Activated T-cell treated with anti-CD3 and anti-CD28 coated beads, Interleukin-2, amount 50 U/mL, for 48 hours (primary cell): Measurements from ENCODE around the gene PTTG2.
"Not testable (repeated sequence)": the region's sequence is repeated elsewhere in the genome, so short reads cannot be mapped to it uniquely, and the experiment has no call there.

Experiments
- DNase-seq, 2 experiments: peaks; one replicate each; pipeline ENCODE4 v3.0.0-alpha.2; 2020

PTTG2 gene

DNA sequence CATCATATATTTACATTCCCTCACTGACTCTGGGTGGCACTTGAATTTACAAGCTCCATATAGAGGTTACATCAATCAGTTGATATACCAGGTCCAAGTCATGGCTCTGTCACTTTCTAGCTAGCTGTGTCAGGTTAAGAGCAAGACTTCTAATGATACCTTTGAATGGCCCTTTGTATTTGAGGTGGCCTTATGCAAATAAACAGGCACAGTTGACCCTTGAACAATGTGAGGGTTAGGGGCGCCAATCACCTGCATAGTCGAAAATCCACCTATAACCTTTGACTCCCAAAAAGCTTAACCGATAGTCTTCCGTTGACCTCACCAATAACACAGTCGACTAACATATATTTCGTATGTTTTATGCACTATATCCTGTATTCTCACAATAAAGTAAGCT is 1.3 kb upstream of the PTTG2 start:
- DNase-seq, result no peak

DNA sequence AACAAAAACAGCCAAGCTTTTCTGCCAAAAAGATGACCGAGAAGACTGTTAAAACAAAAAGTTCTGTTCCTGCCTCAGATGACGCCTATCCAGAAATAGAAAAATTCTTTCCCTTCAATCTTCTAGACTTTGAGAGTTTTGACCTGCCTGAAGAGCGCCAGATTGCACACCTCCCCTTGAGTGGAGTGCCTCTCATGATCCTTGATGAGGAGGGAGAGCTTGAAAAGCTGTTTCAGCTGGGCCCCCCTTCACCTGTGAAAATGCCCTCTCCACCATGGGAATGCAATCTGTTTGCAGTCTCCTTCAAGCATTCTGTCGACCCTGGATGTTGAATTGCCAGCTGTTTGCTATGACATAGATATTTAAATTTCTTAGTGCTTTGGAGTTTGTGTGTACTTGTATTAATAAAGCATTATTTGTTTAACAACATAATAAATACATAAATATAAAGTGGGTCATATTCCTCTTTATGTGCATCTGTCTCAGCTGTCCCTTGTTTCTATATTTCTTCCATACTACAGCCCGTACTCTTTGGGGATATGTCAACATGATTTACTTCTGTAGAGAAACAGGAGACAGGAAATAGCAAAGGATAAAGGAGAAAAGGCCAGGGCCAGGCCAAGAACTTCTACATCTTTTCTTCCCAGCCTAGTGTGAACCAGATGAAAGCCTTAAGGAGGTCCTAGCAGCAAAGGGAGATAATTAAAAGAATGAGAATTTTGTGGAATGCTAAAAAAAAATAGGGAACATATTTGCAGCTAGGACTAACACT is 667 bp downstream of the PTTG2 start:
- no peak for DNase-seq

DNA sequence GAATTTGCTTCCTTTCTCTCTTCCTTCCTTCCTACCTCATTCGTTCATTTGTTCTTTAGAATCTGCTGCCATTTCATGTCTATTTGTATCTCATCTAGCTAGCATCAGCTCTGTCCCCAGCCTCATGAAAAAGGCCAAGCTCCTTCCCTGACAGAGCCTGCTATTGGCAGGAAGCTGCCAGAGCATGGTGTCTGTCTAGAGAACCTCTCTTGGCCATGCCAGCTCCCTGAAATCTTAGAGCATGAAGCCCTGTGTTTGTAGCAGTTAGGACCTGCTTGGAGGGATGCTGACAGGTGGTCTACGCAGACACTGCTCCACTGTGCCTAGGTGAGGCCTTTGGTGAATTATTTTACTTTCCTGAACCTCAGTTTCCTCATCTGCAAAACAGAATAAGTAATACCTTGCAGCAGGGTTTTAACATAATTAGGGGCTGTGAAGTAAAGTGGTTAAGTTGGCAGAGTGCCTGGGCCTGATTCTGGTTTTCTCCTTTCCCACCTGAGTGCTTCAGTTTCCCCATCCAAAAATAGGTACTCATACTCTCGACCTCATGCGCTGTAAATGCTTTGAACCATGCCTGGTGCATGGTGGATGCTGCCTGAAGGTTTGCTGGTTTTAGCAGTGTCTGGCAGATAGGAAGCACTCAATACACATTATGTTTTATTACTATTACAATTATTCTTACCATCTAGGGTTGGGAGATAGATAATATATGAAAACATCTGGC is 4.7 kb downstream of the PTTG2 start:
- no peak for DNase-seq

DNA sequence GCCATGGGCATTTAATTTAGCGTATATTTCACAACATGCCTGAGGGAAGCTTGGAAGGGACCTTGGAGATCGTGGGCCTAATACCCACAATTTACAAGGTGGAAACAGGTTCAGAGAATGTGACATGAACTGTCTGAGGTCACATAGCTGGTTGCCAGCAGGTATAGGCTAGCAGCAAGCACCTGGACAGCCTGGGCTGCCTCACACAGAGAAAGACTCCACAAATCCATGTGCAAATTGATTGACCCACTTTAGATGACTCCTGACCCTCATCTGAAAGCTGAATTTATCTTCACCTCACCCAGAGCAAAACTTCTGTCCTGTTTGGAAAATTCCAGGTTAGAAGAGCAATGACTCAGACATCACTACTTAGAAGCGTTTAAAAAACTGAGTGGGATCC is 5.8 kb downstream of the PTTG2 start:
- DNase-seq, result no peak

DNA sequence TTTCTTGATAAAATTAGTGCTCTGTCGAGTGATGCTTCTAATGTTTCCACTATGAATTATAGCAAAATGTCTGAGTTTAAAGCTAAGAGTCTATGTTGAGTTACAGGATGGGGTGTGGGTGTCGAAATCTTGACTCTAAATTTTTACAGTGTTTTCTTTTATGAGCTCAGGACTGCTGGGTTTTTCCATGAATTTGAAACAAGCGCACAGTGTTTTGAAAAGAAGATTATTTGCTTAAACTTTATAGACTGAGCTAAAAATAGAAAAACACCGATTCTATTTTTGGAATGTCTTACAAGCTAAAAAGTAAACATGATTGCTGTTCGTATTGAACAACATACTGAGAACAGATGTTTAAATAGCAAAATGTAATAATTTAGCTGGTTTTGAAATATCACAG is 7.5 kb downstream of the PTTG2 start:
- DNase-seq, result no peak

DNA sequence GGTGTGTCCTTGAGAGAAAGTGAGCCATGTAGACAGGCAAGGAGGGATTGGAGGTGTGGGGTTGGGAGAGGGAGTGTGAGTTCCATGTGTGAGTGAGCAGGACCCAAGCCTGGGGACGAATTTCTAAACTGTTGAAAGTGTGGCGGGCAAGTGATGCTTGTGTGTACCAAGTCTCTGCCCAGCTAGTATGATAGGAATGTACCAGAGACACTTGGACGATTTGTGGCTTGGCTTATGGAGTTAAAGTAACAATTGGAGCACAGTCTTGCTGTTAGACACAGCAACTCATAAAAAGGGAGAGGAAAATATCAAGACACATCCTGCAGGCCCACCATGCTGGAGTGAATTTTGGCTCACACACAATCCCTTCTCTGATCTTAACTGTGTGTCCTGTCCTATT is 8.5 kb downstream of the PTTG2 start:
- no peak for DNase-seq

- DNase-seq, result peak; percentile 63 to 70
Observed at GRCh38 chr4:37970702-37971101, 10.5 kb downstream of the PTTG2 start.

- no peak for DNase-seq
Observed at GRCh38 chr4:37971202-37971601, 11.0 kb downstream of the PTTG2 start.

GRCh38 chr4:37973441-37973840 is 13.2 kb downstream of the PTTG2 start:
- no peak for DNase-seq

DNA sequence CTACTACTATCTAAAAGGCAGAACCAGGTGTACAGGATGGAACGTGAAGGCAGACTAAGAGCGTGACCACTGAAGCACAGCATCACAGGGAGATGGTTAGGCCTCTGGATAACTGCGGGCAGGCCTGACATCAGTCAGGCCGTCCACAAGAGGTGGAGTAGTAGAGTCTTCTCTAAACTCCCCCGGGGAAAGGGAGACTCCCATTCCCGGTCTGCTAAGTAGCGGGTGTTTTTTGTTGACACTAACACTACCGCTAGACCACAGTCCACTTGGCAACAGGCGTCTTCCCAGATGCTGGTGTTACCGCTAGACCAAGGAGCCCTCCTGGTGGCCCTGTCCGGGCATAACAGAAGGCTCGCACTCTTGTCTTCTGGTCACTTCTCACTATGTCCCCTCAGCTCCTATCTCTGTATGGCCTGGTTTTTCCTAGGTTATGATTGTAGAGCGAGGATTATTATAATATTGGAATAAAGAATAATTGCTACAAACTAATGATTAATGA is 15.2 kb downstream of the PTTG2 start:
- DNase-seq, result not testable (repeated sequence)

GRCh38 chr4:37976507-37976906 is 16.3 kb downstream of the PTTG2 start:
- DNase-seq, result no peak

GRCh38 chr4:37976991-37977470 is 16.8 kb downstream of the PTTG2 start:
- peak; percentile 65 to 72 for DNase-seq

GRCh38 chr4:37977471-37978247 is 17.5 kb downstream of the PTTG2 start:
- DNase-seq, result peak; percentile 78 to 80

- peak; percentile 55 to 57 for DNase-seq
Observed at GRCh38 chr4:37978248-37978924, 18.2 kb downstream of the PTTG2 start.

- no peak for DNase-seq
Observed at GRCh38 chr4:37980246-37980645, 20.0 kb downstream of the PTTG2 start.

DNA sequence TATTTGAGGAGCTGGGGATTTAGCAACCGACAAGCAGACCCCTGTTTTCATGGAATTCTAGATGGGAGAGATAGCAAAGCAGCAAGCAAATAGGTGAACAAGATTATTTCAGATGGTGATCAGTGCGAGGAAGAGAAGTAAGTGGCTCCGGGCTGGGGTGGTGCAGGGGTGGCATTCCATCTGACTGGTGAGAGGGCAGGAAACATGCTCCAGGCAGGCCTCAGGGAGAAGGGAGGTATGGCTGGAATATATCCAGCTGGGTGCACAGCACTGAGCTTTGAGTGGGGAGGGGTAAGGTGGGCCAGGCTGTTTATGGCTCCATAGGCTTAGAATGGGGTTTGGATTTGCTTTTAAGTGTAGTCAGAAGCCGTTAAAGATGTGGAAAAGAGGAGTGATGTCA is 21.2 kb downstream of the PTTG2 start:
- no peak for DNase-seq

DNA sequence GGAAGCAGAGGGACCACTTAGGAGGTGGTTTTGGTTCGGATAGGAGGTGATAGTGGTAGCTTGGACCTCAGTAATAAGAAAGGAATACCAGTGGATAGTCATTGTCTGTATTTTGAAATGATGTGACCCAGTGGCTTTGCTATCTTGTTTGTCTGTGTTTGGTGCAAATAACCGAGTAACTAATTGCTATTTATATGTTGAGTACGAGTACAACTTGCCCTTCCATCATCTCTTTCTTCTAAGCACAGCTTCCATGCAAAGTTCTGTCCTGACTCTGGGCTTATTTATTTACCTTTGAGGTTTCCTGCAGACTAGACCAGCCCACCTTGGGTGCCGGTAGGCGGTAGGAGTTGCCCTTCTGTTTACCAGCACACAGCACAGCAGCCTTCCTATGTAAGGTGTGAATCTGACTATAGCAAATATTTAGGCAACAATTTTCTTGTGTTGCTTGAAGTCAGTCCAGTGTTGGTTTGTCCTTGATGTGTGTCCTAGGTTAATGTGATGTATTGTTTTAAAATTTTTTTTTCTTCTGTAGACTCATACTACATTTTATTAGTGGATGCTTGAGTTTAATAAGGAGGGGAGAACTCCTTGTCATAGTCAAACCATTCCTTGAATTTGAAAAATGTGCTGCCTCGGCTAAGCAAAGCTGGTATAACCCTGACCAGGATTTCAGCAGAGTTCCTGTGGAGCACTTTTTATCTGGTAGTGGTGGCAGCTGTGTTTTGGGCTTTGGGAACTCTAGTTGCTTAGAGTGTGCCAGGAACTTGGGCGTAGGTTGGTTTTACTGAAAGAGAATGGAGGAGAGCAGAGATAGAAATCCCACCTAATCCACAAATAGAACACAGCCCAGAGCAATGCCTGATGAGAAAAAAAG is 21.9 kb downstream of the PTTG2 start:
- DNase-seq, result no peak

GRCh38 chr4:37982736-37983135 is 22.5 kb downstream of the PTTG2 start:
- no peak for DNase-seq

- no peak for DNase-seq
Observed at GRCh38 chr4:37983951-37984350, 23.8 kb downstream of the PTTG2 start.

DNA sequence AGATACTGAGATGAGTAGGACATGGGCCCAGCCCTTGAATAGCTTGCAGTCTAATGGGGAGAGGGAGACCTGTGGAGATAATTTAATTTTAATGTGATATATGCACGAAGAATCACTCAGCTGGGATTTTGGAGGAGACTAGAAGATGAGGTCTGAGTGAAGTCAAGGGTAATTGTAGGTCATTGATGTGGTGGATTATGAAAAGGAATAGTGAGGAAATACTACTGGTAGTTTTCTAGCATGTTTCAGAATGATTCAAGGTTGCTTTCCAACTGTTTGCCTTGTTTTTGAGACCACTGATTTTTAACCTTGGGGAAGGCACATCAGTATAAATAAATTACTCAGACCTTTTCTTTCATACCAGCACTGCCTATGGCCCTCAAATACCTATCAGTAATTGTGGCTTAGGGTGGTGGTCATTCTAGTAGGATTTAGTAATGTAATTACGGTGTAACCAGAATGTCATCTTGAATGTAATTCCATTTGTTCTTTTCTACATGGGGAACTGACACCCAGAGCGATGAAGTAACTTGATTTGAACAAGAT is 25.6 kb downstream of the PTTG2 start:
- DNase-seq, result no peak

DNA sequence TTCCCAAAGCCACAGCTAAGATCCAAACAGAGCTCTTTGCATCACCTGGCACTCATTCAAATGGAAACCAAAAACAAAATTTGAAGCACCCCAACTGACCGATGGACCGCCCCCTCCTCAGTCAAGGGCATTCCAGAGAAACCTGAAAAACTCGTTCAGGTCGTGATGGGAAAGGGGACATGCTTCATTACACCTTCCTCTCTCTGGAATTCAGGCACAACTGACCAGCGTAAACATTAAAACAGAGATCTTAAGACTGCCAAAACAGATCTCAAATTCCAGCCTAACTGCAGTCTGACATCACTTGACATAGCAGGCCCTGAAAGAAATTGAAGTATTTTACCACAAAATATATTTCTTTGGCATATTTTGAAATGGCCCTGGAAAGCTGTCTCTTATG is 28.5 kb downstream of the PTTG2 start:
- DNase-seq, result no peak
